GM23338 (cell line): ENCODE measurements around the gene SLC51B.

Experiments used
- CREB1 ChIP-seq: fragments of 250-450 bp; sonication (Bioruptor Pico); IDR thresholded peaks from 2 replicates; pipeline ENCODE4 v1.5.0; 2020; ENCODE audit warnings: low read depth, mild to moderate bottlenecking, moderate library complexity
- EZH2 ChIP-seq: fragments of 200-600 bp; sonication (generic); IDR thresholded peaks from one replicate; pipeline ENCODE4 v1.8.0; 2017; ENCODE audit warnings: antibody characterized with exemption, mild to moderate bottlenecking, low read depth; ENCODE audit not compliant: unreplicated experiment
- EZH2phosphoT487 ChIP-seq: fragments of 200-600 bp; sonication (generic); IDR thresholded peaks from one replicate; pipeline ENCODE4 v1.8.1; 2018; ENCODE audit warnings: antibody characterized with exemption; ENCODE audit not compliant: unreplicated experiment
- JUNB ChIP-seq: IDR thresholded peaks from one replicate; pipeline ENCODE4 v1.6.1; 2016; ENCODE audit warnings: antibody characterized with exemption; ENCODE audit not compliant: unreplicated experiment
- POLR2AphosphoS5 ChIP-seq: IDR thresholded peaks from 2 replicates; pipeline ENCODE4 v1.6.1; 2016; ENCODE audit warnings: antibody characterized with exemption, low read depth
- STAT1 ChIP-seq: IDR thresholded peaks from one replicate; pipeline ENCODE4 v1.6.1; 2016; ENCODE audit warnings: antibody characterized with exemption; ENCODE audit not compliant: unreplicated experiment
- ZNF114 ChIP-seq: fragments of 250-450 bp; sonication (Bioruptor Pico); IDR thresholded peaks from 2 replicates; pipeline ENCODE4 v1.5.0; 2020; ENCODE audit warnings: mild to moderate bottlenecking, moderate library complexity
- TF ChIP-seq, protein P1 (sequence below), 2 experiments: fragments of 200-600 bp in 1 of 2; sonication (generic) in 1 of 2; conservative IDR thresholded peaks; 2 replicates each; pipeline versions ENCODE4 v1.5.1 to v1.6.1; 2016 to 2017; ENCODE audit warnings: antibody characterized with exemption in 2 of 2, low read depth in 2 of 2, mild to moderate bottlenecking in 2 of 2, moderate library complexity in 1 of 2
- TF ChIP-seq, protein P2 (sequence below): IDR thresholded peaks from one replicate; pipeline ENCODE4 v1.6.1; 2018; ENCODE audit warnings: antibody characterized with exemption; ENCODE audit not compliant: unreplicated experiment
- TF ChIP-seq, protein P3 (sequence below): IDR thresholded peaks from 2 replicates; pipeline ENCODE4 v1.6.1; 2016; ENCODE audit warnings: antibody characterized with exemption

DNA sequence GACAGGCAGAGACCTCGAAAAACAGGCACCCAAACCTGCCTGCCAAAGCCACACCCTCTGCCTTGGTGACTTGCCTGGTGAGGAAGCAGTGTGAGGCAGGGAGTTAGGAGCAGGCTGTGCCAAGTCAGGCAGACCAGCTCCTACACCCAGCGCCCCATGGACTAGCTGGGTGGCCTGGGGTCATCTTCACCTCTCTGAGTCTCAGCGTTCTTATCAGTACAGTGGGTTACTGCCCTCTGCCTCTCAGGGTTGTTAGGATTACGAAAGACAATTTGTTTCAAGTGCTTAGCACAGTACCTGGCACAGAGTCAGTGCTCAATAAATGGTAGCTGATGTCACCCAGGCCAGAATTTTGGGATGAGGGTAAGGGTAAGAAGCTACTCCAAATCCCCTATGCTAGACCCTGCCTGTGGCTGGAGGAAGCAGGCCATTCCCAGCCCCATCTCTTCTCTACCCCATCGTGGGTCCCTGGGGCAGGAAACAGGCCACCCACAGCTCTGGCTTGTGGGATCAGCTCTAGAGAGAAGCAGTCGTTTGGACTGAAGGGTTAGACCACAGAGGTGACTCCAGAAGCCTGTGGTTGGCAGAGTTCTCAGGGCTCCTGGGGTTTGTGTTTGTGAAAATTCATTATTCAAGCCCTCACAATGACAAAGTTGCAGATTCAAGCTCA, 10.1 kb downstream of the SLC51B start:
- TF ChIP-seq, protein P1, sequence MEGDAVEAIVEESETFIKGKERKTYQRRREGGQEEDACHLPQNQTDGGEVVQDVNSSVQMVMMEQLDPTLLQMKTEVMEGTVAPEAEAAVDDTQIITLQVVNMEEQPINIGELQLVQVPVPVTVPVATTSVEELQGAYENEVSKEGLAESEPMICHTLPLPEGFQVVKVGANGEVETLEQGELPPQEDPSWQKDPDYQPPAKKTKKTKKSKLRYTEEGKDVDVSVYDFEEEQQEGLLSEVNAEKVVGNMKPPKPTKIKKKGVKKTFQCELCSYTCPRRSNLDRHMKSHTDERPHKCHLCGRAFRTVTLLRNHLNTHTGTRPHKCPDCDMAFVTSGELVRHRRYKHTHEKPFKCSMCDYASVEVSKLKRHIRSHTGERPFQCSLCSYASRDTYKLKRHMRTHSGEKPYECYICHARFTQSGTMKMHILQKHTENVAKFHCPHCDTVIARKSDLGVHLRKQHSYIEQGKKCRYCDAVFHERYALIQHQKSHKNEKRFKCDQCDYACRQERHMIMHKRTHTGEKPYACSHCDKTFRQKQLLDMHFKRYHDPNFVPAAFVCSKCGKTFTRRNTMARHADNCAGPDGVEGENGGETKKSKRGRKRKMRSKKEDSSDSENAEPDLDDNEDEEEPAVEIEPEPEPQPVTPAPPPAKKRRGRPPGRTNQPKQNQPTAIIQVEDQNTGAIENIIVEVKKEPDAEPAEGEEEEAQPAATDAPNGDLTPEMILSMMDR (conservative IDR thresholded peaks at IDR 0.05; ENCODE audit: low read depth in 2 of 2) = no peak
- TF ChIP-seq, protein P2, sequence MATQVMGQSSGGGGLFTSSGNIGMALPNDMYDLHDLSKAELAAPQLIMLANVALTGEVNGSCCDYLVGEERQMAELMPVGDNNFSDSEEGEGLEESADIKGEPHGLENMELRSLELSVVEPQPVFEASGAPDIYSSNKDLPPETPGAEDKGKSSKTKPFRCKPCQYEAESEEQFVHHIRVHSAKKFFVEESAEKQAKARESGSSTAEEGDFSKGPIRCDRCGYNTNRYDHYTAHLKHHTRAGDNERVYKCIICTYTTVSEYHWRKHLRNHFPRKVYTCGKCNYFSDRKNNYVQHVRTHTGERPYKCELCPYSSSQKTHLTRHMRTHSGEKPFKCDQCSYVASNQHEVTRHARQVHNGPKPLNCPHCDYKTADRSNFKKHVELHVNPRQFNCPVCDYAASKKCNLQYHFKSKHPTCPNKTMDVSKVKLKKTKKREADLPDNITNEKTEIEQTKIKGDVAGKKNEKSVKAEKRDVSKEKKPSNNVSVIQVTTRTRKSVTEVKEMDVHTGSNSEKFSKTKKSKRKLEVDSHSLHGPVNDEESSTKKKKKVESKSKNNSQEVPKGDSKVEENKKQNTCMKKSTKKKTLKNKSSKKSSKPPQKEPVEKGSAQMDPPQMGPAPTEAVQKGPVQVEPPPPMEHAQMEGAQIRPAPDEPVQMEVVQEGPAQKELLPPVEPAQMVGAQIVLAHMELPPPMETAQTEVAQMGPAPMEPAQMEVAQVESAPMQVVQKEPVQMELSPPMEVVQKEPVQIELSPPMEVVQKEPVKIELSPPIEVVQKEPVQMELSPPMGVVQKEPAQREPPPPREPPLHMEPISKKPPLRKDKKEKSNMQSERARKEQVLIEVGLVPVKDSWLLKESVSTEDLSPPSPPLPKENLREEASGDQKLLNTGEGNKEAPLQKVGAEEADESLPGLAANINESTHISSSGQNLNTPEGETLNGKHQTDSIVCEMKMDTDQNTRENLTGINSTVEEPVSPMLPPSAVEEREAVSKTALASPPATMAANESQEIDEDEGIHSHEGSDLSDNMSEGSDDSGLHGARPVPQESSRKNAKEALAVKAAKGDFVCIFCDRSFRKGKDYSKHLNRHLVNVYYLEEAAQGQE = no peak
- TF ChIP-seq EZH2 = no peak
- TF ChIP-seq JUNB = no peak
- no peak for TF ChIP-seq POLR2AphosphoS5
- no peak for TF ChIP-seq EZH2phosphoT487
- TF ChIP-seq STAT1 = no peak
- no peak for TF ChIP-seq CREB1 (CRISPR knock-in tag)
- TF ChIP-seq, protein P3, sequence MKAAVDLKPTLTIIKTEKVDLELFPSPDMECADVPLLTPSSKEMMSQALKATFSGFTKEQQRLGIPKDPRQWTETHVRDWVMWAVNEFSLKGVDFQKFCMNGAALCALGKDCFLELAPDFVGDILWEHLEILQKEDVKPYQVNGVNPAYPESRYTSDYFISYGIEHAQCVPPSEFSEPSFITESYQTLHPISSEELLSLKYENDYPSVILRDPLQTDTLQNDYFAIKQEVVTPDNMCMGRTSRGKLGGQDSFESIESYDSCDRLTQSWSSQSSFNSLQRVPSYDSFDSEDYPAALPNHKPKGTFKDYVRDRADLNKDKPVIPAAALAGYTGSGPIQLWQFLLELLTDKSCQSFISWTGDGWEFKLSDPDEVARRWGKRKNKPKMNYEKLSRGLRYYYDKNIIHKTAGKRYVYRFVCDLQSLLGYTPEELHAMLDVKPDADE = no peak
- no peak for TF ChIP-seq ZNF114 (CRISPR knock-in tag)
